Suppressor macrophage (primary cell): ENCODE measurements around the gene GAS2L3.
"Not testable (repeated sequence)": the region's sequence is repeated elsewhere in the genome, so short reads cannot be mapped to it uniquely, and the experiment has no call there.

Experiments
- DNase-seq, 4 experiments: peaks; one replicate each; pipeline ENCODE4 v3.0.0-alpha.2; 2020 to 2022
- total RNA-seq, 17 experiments: gene quantifications; one replicate each; lab custom pipeline; 2026; ENCODE audit warnings: mixed read lengths in 6 of 17, inconsistent platforms in 3 of 17; lab: John Stamatoyannopoulos, UW

Gene GAS2L3
- 5.1 to 121 (median 73.6) reads per million in 17 experiments for total RNA-seq

DNA sequence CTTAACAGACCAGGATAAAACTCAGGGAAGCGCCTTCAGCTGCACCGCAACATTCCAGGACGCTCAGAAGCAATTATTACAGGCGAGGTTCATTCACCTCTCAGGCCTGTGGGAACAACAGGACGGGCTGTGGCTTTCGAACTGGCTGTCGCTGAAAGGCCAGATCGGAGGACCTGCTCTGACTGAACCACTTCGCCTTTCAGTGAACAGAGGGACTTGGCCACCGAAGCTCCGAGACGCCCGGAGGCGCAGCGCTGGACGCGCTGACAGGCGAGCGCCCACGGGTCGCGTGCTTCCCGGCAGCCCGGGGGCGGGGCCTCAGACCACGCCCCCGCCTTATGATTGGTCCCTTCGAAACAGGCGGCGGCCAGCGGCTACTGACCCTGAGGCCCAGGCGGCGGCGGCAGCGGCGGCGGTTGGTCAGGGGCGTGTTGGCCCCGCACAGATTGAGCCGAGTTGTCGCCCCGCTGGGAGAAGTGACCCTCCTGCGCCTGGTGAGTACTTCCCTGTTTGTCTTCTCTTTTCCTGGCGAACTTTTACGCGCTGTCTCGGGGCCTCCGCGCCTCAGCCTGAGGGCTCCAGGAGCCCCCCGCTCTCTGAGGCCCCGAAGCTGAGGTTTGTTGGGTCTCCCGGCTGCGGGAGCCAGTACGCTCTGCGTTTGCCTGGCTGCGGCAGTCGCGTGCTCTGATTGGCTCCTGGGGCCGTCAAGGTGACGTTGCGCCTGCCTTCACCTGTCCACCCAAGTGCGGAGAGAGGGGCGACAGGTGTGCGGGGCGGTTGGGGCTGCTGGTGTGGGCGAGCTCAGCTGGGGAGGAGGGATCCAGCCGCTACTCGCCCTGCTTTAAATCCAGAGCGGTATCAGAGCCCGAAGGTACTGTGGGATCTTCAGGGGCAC, at the start of gene GAS2L3:
GAS2L3 (plus strand) TSS at position 393 of the 895 bp plus-strand sequence. CDS start 21,221 bp downstream, outside the sequence.
- DNase-seq, result peak; percentile 98 to 99 (median 98)

DNA sequence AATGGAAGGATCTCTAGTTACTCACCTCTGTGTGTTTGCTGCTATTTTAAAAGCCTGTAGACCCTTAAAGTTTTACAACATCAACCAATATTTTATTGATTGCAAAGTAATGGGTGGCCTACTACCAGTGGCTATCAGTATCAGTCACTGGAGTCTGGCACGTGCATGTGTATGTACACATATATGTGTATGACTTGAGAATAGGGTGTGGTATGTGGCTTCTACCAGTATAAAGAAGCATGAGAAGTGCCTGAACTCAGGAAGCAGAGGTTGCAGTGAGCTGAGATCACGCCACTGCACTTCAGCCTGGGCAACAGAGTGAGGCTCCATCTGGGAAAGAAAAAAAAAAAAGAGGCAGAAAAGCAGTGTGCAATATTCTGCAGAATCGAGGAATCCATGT, 45.5 kb upstream of the GAS2L3 start:
- DNase-seq, result no peak

DNA sequence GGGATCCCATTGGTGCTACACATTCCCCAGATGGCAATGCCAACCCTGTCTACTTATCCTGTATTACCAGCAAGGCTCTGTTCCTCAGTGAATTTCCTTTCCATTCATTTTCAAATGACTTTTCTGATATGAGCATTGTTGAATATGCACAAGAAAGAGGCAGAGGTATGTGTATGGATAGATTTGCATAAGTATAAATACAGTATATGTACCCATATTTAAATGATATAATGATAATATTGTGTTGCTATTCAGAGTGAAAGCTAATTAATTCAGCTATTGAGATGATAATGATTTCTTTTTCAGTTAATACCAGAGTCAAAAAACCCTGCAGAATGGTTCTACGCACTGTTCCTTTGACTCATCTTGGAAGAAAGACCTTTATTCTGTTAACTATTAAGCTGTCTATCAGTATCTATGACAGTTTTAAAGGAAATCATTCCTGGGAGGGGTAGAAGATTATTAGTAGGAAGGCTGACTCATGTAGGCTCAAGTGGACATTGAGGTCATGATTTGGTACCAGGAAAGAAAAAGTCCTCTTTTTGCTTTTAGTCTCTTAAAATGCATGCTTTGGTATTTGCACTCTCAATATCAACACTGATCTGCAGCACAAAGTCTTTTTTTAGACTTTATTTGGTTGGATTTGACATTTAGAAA, 44.9 kb upstream of the GAS2L3 start:
- no peak for DNase-seq

DNA sequence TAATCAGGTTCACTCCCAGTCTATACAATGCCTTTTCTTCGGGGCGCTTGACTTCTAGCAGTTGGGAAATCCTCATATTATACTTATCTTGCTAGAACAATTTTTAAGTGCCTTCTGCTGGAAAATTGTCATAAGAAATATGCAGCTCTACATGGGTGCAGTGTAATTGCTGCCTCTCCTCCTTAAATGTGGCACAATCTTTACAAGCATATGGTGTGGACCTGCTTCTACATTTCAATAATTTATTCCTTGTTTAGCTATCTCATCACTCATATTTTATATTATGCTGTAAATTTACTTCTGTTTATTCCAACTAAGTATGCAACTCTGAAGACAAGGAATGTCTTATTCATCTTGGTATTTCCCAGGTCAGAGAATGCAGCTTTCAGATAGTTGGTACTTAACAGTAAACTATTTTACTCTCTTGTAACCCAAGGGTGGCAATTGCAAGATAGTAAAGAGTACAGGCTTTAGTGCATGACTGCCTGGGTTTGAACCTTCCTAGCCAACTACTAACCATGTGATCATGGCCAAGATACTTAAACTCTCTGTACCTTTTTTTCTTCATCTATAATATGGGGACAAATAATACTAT, 43.6 kb upstream of the GAS2L3 start:
- DNase-seq, result no peak

DNA sequence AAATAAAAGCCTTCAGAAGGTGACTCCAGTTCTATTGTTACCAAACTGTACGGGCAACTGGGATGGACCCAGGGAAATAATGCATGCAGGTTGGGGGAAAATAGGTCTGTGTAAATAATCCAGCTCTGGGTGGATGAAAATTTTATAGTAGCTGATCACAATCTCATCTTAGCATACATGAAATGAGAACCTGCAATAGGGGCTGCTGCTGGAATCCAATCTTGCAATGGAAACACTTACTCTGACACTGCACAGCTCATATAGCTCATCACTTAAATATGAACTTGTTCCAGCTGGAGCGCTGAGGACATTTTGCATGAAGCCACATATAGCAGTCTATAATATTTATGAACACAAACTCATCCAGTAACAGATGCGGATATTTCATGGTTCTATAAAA, 40.1 kb upstream of the GAS2L3 start:
- no peak for DNase-seq

DNA sequence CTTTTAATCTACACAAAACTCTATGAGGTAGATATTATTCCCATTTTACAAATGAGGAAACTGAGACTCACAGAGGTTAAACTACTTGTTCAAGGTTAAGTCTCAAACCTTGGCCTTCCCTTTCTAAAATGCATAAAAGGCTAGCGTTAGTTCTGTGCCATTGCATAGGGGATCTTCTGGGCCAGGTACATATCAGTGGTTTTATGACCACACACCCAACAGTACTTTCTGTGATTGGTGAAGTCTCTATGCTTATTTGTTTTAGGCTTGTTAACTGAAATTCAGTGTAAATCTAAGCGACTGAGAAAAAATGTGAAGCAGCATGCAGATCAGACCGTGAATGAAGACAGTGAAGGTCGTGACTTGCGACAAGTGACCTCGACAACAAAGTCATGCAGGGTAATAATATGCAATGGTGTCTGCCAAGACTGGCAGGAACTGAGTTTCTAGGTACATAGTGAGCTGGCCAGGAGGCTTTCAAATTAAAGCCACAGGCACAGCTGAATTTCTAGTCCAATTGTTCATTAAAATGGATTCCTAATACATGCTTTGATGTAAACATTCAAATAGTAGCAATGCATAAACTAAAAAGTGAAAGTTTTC, 38.8 kb upstream of the GAS2L3 start:
- DNase-seq, result no peak

DNA sequence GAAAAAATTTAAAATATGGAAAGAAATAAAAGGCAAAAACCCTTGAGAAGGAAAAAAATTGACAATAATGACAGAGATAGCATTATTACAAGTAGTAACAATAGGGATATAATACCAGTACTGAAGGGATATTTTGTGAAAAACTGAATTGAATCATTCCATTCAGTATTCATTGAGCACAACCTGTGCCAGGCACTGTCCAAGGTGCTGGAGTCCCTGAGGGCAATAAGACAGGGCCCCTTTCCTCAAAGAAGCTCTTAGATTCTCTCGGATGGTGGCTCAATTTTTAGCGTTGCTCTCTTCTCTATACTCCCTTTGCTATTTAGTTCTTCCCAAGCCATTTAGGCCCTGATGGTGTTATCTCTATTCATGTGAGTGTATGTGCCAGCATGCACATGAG, 34.3 kb upstream of the GAS2L3 start:
- peak; percentile 28 to 66 (median 47) for DNase-seq

DNA sequence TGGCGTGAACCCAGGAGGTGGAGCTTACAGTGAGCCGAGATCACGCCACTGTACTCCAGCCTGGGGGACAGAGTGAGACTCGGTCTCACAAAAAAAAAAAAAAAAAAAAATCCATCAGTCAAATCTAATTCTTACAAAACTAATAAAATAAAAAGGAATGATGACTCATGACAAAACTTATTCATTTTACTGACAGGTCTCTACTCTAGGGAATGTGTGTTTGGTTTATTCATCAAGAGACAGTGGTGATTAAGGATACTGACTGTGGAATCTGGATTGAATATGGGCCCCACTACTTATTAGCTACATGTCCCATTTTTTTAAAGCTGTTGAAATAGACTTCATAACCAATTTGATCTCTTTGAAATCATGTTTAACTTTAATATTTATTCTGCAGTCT, 29.3 kb upstream of the GAS2L3 start:
- DNase-seq, result no peak

DNA sequence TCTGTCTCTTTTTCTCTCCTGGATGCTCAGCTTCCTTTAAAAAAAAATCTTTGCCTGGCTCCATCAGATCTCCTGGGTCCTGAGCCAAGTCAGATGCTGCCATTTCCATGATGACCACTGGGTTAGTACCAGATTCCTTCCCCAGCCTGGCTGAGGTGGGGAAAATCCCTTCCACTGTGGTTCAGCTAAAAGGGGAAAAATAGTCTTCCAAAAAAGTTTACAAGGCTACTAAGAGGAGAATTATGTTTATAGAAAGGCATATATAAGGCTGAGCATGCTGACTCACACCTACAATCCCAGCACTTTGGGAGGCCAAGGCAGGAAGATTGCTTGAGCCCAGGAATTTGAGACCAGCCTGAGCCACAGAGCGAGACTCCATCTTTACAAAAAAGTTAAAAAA, 28.4 kb upstream of the GAS2L3 start:
- DNase-seq, result no peak

DNA sequence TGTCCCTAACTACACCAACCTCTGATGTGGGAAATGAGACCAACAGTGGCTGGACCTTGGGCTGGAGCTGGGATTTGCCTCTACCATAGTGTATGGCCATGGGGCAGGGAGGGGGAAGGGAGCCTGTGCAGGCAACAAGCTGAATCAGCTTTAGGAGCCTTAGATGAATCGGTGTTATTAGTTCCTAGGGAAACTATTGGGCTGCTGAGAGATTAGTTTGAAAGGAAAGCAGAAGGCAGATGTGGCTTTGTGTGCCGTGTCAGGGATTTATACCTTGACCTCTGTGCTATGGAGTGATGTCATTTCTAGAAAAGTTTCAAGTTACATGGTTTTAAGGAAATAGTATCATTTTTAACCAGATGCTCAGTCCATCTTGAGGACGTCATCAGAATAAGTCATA, 19.5 kb upstream of the GAS2L3 start:
- DNase-seq, result peak in 3 of 4 experiments; percentile 6 to 33 (median 23)

DNA sequence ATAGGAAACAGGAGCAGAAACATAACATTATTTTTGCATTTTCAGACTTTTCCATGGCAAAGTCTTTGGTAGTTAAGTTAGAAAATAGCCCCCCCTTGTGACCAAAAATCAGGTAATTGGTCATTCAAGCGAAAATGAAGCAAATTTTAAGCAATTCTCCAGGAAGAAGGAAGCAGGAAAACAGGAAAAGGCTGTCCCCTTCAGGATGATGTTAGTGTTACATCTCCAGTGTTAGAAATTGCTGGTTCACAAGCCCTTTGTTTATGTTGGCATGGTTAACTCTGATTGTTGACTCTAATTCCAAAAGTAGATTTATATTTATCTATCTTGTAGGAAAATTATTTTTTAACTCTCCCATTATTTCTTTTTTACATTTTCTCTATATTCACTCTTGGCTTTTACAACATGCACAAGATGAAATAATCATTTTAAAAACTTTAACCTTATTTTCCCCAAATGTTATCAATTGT, 18.8 kb upstream of the GAS2L3 start:
- DNase-seq, result peak; percentile 59 to 86 (median 82)

DNA sequence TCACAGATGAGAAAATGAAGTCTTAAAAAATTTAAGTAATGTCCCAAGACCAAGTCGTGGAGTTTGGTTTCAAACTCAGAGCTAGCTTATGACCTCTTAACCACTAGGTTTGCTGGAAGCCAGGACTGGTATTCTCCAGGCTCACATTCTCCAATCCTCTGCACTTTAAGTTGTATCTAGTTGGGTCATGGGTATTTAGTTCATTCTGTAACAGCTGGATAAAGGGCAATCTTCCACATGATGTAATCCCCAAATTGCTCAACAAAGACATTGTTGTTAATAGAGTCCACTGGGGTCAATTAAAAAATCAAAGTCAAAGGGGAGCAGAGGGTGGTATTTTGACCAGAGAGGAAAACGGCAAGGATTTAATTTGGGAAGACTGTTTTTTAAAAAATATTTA, 17.8 kb upstream of the GAS2L3 start:
- DNase-seq, result peak in 3 of 4 experiments; percentile 18 to 47 (median 27)

DNA sequence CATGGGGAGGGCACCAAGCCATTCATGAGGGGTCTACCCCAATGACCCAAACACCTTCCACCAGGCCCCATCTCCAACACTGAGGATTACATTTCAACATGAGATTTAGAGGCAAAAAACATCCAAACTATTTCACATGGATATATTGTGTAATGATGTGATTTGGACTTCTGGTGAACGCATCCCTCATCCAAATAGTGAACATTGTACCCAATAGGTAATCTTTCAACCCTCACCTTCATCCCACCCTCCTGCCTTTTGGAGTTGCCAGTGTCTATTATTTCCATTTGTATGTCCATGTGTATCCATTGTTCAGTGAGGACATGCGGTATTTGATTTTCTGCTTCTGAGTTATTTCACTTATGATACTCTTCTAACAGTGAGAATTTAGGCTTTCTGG, 16.1 kb upstream of the GAS2L3 start:
- no peak for DNase-seq

DNA sequence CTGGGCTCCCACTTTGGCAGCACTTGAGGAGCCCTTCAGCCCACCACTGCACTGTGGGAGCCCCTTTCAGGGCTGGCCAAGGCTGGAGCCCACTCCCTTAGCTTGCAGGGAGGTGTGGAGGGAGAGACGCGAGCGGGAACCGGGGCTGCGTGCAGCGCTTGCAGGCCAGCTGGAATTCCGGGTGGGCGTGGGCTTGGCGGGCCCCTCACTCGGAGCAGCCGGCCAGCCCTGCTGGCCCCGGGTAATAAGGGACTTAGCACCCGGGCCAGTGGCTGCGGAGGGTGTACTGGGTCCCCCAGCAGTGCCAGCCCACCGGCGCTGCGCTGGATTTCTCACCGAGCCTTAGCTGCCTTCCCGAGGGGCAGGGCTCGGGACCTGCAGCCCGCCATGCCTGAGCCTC, 14.2 kb upstream of the GAS2L3 start:
- not testable (repeated sequence) for DNase-seq

DNA sequence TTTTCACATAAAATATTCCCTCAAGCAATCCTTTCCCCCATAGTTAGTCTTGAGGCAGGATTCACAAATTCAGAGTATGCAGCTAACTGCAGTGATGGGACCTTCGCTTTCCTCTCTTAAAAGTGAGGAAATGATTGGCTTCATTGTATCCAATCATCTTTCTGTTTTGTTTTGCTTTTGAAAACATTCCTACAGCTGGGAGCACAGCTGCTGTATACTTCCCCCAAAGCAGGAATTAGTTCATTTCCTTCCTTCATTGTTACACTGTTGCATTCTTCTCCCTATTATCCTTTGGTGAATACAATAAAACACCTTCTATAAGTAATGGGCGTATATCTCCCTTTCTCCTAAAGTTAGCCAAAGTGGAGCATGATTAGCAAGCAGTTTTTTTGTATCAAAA, 9.4 kb upstream of the GAS2L3 start:
- peak in 2 of 4 experiments; percentile 6 to 21 for DNase-seq

DNA sequence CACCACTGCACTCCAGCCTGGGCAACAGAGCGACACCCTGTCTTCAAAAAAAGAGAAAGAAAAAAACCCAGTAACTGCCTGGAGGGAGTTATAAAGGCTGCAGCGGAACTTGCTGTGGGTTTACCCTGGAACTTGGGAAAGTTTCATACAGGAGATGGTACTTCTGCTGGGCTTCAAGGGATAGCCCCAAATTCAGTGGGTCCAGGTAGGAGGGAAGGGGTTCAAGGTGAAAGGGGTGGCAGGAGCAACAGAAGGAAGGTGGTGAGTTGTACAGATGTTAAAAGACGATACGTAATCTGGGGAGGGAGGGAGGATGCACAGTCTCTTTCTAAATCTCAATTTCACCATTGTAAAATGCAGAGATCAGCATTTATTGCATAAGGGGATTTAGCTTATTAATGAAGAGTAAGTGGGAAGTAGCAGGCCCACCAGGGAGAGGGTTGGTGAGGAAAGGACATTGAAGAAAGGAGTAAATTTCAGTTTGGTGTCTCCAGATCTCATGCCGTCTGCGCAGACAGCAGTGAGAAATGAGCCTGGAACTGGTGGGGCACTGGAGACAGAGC, 8.5 kb upstream of the GAS2L3 start:
- no peak for DNase-seq

DNA sequence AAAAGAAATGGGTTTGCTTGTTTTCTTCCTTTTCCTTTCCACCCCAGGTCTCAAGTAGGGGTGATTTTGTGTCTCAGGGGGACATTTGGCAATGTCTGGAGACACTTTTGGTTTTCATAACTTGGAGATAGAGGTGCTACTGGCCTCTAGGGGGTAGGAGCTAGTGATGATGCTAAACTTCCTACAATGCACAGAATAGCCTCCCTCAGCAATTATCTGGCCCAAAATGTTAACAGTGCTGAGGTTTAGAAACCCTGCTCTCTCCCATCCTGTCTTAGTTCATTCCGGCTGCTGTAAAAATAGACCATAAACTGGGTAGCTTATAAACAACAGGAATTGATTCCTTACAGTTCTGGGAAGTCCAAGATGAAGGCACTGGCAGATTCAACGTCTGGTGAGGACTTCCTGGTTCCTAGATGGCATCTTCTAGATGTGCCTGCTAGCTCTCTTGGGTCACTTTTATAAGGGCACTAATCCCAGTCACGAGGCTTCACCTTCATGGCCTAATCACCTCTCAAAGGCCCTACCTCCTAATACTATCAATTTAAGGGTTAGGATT, 7.4 kb upstream of the GAS2L3 start:
- peak in 3 of 4 experiments; percentile 11 to 36 (median 35) for DNase-seq

DNA sequence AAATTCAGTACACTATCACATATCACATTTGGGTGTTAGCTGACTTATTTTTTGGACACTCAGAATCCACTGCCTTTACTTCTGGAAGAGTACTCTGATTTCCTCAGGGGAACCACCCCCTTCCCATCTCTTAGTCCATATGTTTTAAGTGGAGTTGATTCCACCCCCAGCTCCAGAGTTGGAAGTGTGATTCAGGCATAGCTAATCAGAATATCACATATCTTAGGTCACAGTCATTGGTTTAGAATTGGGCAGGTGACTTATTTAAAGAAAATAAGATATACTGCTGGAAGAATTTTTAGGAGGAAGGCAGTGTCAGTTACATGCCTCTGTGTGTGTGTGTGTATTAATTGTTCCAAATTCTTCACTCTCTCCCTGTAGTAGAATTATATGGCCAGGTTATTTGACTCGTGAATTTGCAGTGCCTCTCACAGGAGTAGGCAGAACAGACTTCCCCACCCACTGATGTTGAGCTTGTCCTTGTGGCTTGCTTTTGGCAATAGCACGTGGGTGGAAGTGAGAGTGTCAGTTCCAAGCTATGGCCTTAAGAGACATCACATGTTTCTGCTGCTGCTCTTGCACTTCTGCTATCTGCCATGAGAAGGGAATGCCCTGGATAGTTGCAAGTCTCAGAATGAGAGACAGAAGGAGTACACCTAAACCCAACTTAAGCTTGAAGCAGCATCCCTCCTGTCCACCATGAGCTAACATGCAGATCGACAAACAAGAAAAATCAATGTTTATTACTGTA, 6.4 kb upstream of the GAS2L3 start:
- DNase-seq, result peak; percentile 87 to 96 (median 92)

DNA sequence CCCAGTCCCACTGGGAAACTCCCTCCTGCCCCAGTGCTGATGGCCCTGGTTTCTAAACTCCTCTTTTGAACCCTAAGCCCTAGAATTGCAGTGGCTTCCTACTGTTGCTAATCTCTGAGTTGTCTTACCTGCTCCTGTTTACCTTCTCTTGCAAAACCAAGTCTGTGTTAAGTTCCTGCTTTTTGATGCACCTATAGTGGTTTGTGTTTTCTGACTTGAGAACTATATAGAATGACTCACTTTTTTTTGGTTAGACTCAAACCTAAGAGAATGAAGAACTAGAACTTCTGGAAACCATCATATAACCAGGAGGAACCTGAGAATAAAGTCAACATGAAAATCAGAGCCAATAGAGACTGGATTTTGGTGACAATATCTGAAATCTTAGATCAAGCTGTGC, 5.5 kb upstream of the GAS2L3 start:
- peak in 2 of 4 experiments; percentile 30 to 32 for DNase-seq

DNA sequence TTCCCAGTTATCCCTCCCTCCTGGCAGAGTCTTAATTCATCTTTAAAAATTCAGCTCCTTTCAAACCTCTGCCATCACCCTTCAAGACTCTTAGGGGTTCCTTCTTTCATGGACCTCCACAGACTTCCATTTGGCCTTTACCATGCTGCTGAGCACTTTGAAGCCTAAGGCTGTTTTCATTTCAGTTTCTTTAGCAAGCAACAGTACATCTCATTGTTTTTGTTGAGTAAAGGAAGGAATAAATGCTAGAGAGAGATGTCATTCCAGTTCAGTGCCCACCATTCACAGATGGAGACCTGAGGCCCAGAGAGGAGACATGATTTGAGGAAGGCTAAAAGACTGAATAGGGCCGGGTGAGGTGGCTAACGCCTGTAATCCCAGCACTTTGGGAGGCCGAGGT, 1.3 kb upstream of the GAS2L3 start:
- no peak for DNase-seq
